GM18870 (cell line): ENCODE data around the gene ATG2B.

Experiments
- ATAC-seq: cut with Tn5 transposase; IDR thresholded peaks from one replicate; pipeline ENCODE4 v1.9.1; 2021; ENCODE audit warnings: moderate library complexity; ENCODE audit not compliant: unreplicated experiment

Gene ATG2B

DNA sequence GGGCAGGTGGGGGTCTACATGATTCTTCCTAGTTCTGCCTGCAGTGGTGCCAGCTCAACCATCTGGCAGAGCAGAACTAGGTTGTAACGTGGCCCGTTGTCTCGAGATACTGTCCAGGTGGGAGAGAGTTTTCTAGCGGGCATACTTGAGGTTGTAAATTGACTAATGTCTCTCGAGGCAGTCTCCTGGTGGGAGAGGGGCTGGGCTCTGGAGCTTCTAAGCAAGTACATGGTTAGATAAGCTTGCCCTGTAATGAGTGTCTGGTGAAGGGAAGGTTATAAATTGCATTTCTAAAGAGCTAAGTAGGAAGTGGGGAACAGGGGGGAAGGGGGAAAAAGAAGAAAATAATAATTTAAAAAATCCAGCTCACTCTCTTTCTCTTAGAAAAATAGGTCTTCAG, 89.0 kb downstream of the ATG2B start:
- no peak for ATAC-seq

DNA sequence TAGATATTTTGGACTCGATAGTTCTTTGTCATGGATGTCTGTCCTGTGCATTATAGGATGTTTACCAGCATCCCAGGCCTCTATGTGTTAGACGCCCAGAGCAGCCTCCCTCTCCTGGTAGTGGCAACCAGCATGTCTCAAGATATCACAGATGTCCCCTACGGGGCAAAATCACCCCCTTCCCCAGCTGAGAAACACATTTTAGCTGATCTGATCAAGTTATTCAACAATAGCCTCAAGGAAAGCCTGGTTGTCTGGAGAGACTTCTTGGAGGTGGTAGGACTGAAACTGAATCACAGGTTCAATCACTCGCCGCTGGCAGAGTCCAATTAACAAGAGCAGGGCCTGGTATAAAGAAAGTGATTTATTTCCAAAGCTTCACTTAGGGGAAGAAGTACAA, 89.5 kb downstream of the ATG2B start:
- ATAC-seq, result no peak

DNA sequence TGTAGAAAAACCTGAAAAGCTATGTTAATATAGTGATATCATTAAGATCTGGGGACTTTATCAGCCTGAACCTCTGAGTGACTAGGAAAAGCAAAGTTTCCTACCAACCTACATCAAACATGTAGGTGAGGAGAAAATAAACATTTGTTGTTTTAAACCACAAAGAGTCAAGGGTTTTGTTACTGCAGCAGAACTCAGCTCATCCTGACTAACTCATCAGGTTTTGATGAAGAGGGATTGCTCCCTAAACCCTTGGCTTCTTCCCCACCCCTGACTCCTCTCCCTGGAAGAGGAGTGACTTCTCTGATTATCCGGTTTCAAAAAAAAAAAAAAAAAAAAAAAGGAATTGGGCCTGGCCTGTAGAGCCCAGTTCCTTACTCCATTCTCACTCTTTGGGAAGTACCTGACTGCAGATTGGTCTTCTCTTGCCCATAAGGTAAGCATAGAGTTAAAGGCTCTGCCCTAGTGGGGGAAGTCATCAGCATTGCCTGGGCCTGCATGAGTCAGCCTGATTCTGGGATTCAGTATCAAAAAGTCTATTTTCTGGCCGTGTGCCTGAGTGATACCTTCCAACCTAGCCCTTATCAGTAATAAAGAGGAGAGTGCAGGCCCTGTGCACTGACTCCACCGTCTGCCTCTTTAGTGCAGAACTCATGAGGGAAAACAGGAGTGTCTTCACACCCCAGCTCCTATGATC, 90.2 kb downstream of the ATG2B start:
- ATAC-seq, result no peak

DNA sequence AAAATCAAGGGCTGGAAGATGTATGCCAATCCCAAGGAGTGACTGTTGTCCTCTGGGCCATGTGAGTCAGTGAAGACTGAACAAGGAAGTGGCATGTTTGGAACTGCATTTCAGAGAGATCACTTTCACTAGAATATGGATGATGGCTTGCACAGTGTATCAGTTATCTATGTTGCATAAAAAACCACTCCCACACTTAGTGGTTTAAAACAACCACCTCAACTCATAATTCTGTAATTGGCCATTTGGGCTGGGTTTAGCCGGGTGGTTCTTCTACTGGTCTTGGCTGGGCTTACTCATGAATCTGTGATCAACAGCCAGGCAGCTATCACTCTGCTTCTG, 91.7 kb downstream of the ATG2B start:
- ATAC-seq, result no peak

DNA sequence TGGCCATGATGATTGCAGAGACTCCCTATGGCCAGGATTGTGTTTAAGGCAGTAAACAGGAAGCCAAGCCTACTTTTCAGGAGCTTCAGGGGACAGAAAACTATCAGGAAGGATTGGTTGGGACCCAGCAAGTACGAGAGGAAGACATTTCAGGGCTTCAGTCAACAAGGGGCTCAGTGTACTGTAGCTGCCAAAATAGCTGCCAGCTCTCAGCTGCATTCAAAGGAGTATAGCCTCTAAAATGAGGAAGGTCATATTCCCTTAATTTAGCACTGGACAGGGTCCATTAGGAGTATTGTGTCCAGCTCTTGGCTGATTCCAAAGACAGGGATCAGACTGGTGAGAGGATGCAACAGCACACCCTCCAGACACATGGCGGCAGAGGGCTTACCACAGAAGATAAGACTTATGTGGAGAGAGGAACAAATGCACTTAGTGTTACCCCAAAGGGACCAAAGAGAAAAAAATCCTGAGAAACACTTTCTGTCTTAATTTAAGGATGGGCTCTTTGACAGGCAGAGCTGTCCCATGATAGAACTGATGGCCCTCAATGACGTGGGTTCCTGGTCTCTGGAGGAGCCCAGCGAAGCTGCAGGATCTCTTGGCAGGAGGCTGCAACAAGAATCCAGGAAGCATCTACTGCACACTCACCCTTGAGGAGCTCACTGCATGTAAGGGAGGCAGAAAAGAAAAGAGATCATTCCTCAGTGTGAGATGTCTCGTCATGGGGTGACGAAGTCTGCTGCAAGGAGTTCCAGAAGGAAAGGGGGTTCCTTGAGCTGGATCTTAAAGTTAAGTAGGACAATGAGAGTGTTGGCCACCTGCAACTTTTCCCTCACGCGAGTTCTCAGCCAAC, 92.3 kb downstream of the ATG2B start:
- no peak for ATAC-seq

DNA sequence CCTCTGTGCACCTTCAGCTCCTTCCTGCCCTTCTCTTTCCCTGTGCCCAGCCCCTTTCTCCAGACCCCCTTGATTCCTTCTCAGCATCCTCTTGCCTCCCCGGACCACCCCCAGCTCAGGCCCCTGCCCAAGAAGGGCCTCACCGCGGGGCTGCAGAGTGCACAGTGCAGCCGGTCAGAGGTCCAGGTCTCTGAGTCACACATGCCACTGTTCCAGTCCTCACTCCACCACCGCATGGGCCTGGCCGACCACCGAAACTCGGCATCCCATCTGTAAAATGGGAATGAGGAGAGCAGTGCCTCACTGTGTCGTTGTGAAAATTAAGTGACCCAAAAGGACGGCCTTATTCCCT, 93.8 kb downstream of the ATG2B start:
- ATAC-seq, result no peak

DNA sequence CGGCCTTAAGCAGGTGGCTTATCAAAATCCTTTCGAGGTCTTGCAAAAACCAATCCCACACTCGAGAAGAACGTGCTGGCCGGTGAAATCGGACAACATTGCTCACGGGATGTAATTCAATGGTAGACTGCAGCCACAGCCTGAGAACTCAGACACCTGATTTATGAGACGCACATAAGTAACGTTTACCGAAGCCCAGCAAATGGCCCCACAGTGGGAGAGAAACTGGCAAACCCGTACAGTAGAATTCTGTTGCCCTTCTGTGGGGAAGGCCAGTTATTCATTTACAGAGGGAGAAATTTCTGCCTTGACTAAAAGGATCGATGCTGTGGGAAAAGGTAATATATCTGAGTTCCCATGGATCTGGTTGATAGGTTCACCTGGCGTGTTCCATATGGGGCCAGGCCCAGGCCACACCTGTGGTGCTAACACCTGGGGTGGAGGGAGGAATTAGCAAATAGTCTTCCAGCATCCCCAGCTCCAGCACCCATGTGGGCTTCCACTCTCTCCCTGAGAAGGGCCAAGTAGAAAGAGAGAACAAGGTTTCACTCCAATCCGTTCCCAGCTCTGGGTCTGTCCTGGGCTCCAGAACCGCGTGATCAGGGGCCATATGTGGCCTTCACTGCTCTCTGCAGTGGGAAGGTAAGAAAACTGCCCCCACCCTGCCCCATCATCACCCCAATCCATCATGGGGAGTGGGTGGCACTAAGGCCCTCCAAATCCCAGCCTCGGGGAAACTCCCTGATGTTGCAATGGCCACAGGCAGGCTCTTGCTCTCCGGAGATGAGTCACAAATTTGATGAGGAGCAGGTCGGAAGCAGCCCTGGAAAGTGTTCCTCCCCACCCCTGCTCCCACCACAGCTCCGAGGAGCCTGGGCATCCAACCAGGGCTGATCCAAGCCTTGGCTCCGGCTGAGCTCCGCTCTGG, 94.4 kb downstream of the ATG2B start:
- no peak for ATAC-seq

DNA sequence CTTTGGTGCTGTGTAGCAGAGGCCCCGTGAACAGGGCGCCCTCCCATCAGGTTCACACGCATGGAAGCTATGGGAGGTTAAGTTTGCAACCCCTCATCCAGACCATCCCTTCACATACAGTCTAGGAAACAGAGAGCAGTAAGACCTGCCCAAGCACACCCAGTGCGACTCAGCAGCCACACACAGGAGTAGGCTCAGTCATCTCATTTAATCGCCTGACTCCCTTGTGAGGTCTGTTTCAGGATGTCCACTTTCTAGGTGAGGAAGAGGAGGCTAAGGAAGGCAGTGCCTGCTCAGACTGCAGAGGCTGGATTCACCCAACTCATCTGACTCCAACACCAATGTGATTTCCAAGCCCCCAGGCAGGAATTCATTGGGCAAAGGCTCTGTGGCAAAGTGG, 95.2 kb downstream of the ATG2B start:
- no peak for ATAC-seq

DNA sequence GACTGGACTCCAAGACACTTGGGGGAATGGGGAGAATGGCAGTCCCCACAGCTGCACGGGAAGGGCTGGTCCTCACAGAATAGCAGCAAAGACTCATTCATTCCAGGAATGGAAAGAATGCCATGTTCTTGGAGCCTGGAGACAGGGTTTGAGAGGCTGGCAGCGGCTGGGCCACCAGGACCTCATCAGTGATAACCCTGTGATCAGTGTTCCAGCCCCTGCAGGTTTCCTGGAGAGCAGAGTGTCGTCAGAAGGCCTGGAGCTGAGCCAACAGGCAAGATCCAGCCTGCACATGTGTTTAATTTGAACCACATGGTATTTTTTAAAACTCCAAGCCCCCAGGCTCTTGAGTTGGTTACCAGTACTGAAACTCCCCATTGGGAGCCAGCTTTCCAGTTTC, 95.8 kb downstream of the ATG2B start:
- ATAC-seq, result no peak

DNA sequence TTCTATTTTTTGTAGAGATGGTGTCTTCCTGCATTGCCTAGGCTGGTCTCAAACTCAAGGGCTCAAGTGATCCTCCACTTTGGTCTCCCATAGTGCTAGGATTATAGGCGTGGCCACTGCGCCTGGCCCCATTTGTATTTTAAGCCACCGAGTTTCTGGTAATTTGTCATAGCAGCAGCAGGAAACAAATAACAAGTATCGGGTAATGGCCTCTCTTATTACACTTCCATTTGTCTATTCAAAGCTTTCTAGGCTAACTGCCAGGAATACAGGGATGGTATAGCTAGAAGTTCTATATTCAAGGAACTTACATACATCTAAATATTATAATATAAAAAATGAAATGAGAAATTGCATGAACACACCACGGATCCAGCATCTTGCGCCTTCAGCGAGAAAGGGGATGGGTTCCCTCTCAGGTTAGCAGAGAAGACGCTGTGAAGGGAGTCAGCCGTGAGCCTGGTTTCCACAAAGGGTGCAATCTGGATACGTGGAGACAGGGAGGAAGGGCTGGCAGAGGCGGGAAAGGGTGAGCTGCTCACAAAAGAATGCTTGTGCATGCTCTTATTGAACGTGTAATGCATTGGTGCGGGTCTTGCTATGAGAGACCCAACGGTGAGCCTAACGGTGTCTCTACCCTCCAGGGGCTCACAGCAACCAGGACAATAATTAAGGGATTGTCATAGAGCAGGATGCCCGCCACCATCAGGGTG, 97.6 kb downstream of the ATG2B start:
- no peak for ATAC-seq

DNA sequence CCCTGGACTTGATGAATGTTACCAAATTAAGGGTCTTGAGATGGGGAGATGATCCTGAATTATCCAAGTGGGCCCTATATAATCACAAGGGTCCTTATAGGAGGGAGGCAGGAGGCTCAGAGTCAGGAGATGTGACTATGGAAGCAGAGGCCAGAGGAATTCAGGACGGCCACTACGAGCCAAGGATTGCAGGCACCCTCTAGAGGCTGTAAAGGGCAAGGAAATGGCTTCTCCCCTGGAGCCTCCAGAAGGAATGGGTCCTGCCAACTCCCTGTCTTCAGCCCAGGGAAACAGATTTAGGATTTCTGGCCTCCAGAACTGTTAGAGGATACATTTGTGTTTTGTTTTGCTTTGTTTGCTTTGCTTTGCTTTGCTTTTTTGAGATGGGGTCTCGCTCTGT, 98.3 kb downstream of the ATG2B start:
- no peak for ATAC-seq

DNA sequence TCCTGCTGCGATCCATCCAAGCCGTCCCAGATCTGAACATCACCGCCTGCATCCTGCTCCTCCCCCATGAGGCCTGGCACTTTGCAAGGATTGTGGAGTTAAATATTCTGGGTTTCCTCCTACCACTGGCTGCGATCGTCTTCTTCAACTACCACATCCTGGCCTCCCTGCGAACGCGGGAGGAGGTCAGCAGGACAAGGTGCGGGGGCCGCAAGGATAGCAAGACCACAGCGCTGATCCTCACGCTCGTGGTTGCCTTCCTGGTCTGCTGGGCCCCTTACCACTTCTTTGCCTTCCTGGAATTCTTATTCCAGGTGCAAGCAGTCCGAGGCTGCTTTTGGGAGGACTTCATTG, 99.0 kb downstream of the ATG2B start:
- ATAC-seq, result no peak

DNA sequence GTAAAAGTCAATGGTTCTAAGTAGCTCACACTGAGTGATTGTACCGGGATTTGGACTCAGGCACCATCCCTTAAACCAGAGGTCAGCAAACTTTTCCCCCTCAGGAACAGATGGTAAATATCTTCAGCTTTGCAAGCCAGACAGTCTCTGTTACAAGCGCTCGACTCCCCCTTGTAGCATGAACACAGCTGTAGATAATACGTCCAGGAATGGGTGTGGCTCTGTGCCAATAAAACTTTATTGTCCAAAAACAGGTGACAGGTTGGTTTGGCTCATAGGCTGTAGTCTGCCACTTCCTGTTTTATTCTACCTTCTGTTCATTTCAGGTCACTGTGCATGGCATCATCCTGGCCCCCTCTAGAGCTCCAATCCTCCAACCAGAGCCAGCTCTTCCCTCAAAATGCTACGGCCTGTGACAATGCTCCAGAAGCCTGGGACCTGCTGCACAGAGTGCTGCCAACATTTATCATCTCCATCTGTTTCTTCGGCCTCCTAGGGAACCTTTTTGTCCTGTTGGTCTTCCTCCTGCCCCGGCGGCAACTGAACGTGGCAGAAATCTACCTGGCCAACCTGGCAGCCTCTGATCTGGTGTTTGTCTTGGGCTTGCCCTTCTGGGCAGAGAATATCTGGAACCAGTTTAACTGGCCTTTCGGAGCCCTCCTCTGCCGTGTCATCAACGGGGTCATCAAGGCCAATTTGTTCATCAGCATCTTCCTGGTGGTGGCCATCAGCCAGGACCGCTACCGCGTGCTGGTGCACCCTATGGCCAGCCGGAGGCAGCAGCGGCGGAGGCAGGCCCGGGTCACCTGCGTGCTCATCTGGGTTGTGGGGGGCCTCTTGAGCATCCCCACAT, 99.6 kb downstream of the ATG2B start:
- no peak for ATAC-seq

DNA sequence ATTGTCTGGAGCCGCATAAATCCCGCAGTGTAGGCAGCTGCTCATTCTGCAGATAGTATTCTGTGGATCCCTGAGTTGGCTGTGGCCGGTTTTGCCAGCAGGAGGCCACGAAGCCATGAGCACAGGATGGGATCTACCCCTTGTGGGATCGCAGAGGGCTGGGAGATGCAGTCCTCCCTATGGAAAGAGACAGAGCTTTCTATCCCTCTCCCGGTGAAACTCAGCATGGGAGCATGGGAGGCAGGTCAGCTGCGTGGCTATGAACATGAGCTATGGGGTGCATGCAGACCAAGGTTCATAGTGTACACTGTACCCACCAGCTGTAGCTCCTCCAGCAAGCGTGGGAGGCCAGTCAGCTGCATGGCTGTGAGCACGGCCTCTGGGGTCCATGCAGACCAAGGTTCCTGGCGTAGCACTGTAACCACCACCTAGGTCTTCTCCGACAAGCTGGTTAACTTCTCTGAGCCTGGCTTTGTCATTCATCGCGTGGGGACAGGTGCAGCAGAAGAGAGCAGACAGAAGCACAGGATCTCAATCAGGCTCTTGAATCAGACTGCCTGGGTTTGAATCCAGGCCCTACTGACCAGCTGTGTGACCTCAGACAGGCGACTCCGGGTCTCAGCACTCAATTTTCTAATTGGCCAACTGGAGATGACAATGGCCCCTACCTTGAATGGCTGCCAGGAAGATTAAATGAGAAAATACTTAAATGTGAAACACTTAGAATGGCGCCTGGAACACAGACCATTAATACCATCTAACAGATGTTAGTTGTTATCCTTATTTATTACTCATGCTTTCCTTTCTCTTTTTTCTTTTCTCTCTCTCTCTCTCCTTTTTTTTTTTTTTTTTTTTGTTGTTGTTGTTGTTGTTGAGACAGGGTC, 101.1 kb downstream of the ATG2B start:
- ATAC-seq, result no peak

DNA sequence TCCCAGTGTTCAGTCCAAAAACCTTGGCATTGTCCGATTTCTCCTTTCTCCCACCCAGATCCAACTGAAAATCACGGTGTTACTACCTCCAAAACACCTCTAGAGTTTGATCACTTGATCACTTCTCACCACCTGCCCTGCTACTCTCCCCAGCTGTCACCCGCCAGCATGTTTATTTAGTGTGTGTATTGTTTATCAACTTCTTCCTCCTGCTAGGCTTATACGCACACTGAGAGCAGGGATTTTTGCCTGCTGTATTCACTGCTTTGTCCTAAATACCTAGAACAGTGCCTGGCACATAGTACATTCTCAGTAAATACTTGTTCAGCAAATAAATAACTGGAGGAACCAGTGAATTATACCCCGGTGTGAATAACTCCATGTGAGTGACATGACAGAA, 102.1 kb downstream of the ATG2B start:
- no peak for ATAC-seq

DNA sequence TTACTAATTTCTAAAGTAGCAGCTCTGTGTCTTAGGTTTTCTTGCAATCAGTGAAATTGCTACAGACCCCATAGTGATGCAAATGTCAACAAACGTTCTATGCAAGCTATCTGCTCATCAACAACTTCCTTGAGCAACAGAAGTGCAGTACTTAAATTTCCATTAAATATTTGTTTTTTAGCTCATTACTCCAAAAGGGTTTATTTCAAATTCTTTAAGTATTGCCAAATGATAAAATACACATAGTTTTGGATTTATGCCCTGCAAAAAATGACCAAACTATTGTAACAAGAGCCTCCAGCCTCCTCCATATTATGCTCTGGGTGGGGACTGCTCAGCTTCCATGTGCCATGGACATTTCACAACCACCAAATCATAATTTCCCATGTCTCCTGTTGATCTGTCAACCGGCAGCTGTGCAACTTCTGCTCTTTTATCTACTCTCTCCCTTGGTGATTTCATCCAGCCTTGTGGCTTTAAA, 102.8 kb downstream of the ATG2B start:
- ATAC-seq, result no peak

DNA sequence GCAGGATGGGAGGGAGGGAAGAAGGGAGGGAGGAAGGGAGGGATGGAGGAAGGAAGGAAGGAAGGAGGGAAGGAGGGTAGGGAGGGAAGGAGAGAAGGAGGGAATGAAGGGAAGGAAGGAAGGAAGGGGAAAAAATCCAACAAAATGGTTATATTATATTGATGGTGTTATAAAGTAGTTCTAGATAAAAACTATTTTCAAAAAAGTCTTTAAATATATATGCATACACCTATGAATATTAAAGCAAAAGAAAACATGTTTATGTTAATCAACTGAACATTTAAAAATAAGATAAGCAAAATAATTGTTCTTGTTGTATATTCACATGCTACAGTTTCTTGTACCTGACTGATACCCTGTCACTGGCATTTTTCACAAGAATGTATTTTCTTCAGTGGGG, 105.2 kb downstream of the ATG2B start:
- no peak for ATAC-seq

DNA sequence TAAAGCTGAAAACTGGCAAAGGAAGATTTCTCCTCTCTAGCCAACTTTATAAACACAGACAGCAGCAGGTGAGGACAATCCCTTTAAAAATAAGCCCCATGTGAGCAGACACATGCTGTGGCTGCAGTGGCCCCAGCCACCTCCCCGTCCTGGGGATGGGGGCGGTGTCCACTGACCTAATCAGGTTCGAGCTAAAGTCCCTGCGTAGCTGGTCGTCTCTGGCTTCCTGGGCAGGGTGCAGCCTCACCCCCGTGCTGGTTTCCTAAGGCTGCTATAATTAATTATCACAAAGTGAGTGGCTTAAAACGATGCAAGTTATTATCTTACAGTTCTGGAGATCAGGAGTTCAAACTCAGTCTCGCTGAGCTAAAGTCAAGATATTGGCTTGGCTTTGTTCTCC, 106.1 kb downstream of the ATG2B start:
- ATAC-seq, result no peak

DNA sequence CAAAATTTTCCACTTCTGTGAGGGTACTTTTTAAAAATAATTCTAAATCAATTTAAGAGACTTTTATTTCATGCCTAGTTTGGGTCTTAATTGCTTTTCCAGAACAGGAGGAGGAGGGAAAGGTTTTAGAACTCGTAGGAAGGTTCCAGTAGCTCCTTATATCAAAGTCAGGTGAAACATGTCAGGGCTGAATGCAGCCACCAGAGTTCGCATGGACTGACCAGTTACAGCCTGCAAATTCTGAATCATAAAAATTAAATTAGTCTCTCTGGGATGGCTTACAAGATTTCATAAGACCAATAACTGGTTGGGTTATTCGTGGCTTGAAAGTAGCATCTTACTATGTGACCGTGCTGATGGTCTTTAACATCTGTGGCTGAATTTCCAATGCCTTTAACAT, 106.7 kb downstream of the ATG2B start:
- ATAC-seq, result no peak
